Ovary (tissue), 9 donors: ENCODE measurements around the gene TPCN2. TPM values are rescaled to one million over a fixed set of nuclear protein-coding genes. Genes with fewer than 3 reads are reported as not detected.
"Not testable (repeated sequence)": the region's sequence is repeated elsewhere in the genome, so short reads cannot be mapped to it uniquely, and the experiment has no call there.

ENCODE experiments used
- DNase-seq, 5 donors: peaks; one replicate each; pipeline ENCODE4 v3.0.0-alpha.2; 2019 to 2020
- H3K27ac ChIP-seq, 2 donors: fragments of 200-600 bp; one replicate each; pipeline versions ENCODE4 v1.5.1 to v1.8.0; 2019 to 2022
- H3K27me3 ChIP-seq: fragments of 200-600 bp; one replicate; pipeline ENCODE4 v1.8.0; 2022
- H3K36me3 ChIP-seq: fragments of 200-600 bp; sonication (generic); one replicate; pipeline ENCODE4 v1.5.1; 2019
- H3K4me1 ChIP-seq: one replicate; pipeline ENCODE4 v1.8.1; 2013; ENCODE audit warnings: mild to moderate bottlenecking, moderate library complexity; ENCODE audit not compliant: insufficient read depth
- H3K4me3 ChIP-seq: fragments of 200-600 bp; sonication (generic); one replicate; pipeline ENCODE4 v1.5.1; 2017
- H3K9me3 ChIP-seq, 2 donors: fragments of 200-600 bp in 1 of 2; sonication (generic) in 1 of 2; one replicate each; pipeline versions ENCODE4 v1.5.1 to v1.8.1; 2013 to 2019; ENCODE audit warnings: mild to moderate bottlenecking in 1 of 2, moderate library complexity in 1 of 2
- CTCF ChIP-seq, 3 donors: fragments of 450-650 bp in 2 of 3; fragments of 200-600 bp in 1 of 3; IDR thresholded peaks; one replicate each; pipeline versions ENCODE4 v1.5.1 to v1.8.0; 2016 to 2022; ENCODE audit warnings: antibody characterized with exemption in 3 of 3, mild to moderate bottlenecking in 1 of 3
- EP300 ChIP-seq: sonication (generic); formaldehyde crosslinking; IDR thresholded peaks from one replicate; pipeline ENCODE4 v1.6.1; 2017; ENCODE audit warnings: antibody characterized with exemption
- POLR2A ChIP-seq: fragments of 450-650 bp; IDR thresholded peaks from one replicate; pipeline ENCODE4 v1.6.1; 2017; ENCODE audit warnings: antibody characterized with exemption, mild to moderate bottlenecking, moderate library complexity
- WGBS, 3 donors: extraction: QIAGEN DNeasy Blood & Tissue Kit in 1 of 3; methylation state at CpG; one replicate each; pipeline versions ENCODE4 v1.1.5 to v1.1.7; 2013 to 2017; 5-methylcytosine and 5-hydroxymethylcytosine counted together
- intact Hi-C, 4 donors: fragments of 100-400 bp; cut with DNase I; formaldehyde crosslinking; loops; one replicate each; pipeline versions ENCODE4 v1.11.0 to v1.15.1; 2022 to 2023
- polyA plus RNA-seq, 2 donors: library from polyadenylated mRNA; stranded (reverse); fragments of 200-250 nt in 1 of 2; fragments of 350-450 nt in 1 of 2; fragmentation: Illumina TruSeq in 1 of 2; extraction: RNeasy Lipid Tissue Mini Kit (QIAGEN cat#74804) in 1 of 2; gene quantifications; one replicate each; pipeline ENCODE4 v1.2.3, GENCODE V29; 2013 to 2014
- total RNA-seq, 7 donors: library from RNA; depleted of rRNA in 2 of 7; stranded (reverse); fragments of >200 nt in 2 of 7; fragmentation: NEBNext Ultra II Directional in 3 of 7; extraction: Animal tissue kit (Norgen Biotek cat#: 25700) in 3 of 7; gene quantifications; one replicate each; pipeline versions ENCODE4 v1.1.0 to v1.2.4, GENCODE V29; 2016 to 2023
- donor health status: DM: no; HTN: no; CAD: no; lungs with moderate emphysema.
- donor health status: DM: no; HTN: no; CAD: no.
- donor health status: Bipolar disorder and iron deficiency.
- donor health status: DM: yes; HTN: yes; CAD: no.
- donor health status: DM: no; HTN: no; CAD: no.
- donor health status: DM: yes; HTN: yes; CAD: no.

TPCN2 gene
- total and polyA plus RNA-seq, 9 donors, result 6.5 to 35.7 (median 23.3) TPM

GRCh38 chr11:69076129-69076791 lies 27.5 kb downstream of the TPCN2 start:
- Histone ChIP-seq H3K36me3 (no peaks in the 10 kb centered on the region), H3K27ac (peak overlapping the region; percentile 80), H3K9me3 (no peaks in the 10 kb centered on the region), H3K4me1 (peaks cover 4% of the 10 kb centered on the region), H3K27me3 (no peaks in the 10 kb centered on the region), H3K4me3 (no peak overlapping the region)
- no peak for TF ChIP-seq CTCF (IDR thresholded peaks at IDR 0.05)
- no peak for TF ChIP-seq POLR2A
- no peak for TF ChIP-seq EP300
- WGBS, 3 donors, result 69 to 83% (median 73%) methylated on average over 19 to 20 of the region's 20 CpGs
- DNase-seq, result peak in 1 of 5 donors; percentile 47
- intact Hi-C loops, result loop anchor here in 1 of 4 donors (10.0 kb wide), 1 partner anchor 171 kb away; the partner anchor contains the start of genes IGHMBP2 and MRPL21

- H3K4me3 ChIP-seq, H3K27me3 ChIP-seq, DNase-seq, H3K9me3 ChIP-seq, H3K36me3 ChIP-seq, H3K4me1 ChIP-seq, H3K27ac ChIP-seq: not testable (repeated sequence)
- intact Hi-C loops, result loop anchor here in 1 of 4 donors (10.0 kb wide), 1 partner anchor 172 kb away; the partner anchor contains the start of genes IGHMBP2 and MRPL21
- 54 to 76% (median 71%) methylated on average over 6 of the region's 6 CpGs for WGBS, 3 donors
Observed at GRCh38 chr11:69076977-69077376, 28.2 kb downstream of the TPCN2 start.

GRCh38 chr11:69078508-69078907 lies 29.8 kb downstream of the TPCN2 start:
- Histone ChIP-seq H3K36me3 (no peaks in the 10 kb centered on the region), H3K27ac (no peak overlapping the region), H3K27me3 (no peaks in the 10 kb centered on the region), H3K4me3 (no peak overlapping the region), H3K4me1 (peaks cover 4% of the 10 kb centered on the region), H3K9me3 (no peaks in the 10 kb centered on the region)
- intact Hi-C loops, result loop anchor here in 1 of 4 donors (10.0 kb wide), 1 partner anchor 174 kb away; the partner anchor contains the start of genes IGHMBP2 and MRPL21
- TF ChIP-seq EP300 (no peak), POLR2A (no peak)
- WGBS, 3 donors, result 94 to 96% (median 96%) methylated on average over 15 of the region's 15 CpGs
- DNase-seq, result no peak

- intact Hi-C loops, result loop anchor here in 1 of 4 donors (10.0 kb wide), 1 partner anchor 174 kb away; the partner anchor contains the start of genes IGHMBP2 and MRPL21
- no peak for DNase-seq
- TF ChIP-seq EP300 (no peak), POLR2A (no peak), CTCF (IDR thresholded peaks at IDR 0.05) (no peak)
- 79 to 83% (median 80%) methylated on average over 19 to 20 of the region's 20 CpGs for WGBS, 3 donors
- Histone ChIP-seq H3K27me3 (no peaks in the 10 kb centered on the region), H3K36me3 (no peaks in the 10 kb centered on the region), H3K4me3 (no peak overlapping the region), H3K9me3 (no peaks in the 10 kb centered on the region), H3K27ac (no peak overlapping the region), H3K4me1 (peaks cover 4% of the 10 kb centered on the region)
Observed at GRCh38 chr11:69078930-69079605, 30.3 kb downstream of the TPCN2 start.

GRCh38 chr11:69079661-69080256 lies 31.0 kb downstream of the TPCN2 start:
- no peak for DNase-seq
- intact Hi-C loops, result loop anchor here in 1 of 4 donors (10.0 kb wide), 1 partner anchor 175 kb away; the partner anchor contains the start of genes IGHMBP2 and MRPL21
- Histone ChIP-seq H3K27me3 (no peaks in the 10 kb centered on the region), H3K9me3 (no peaks in the 10 kb centered on the region), H3K36me3 (no peaks in the 10 kb centered on the region), H3K4me3 (no peak overlapping the region), H3K4me1 (peaks cover 2% of the 10 kb centered on the region), H3K27ac (no peak overlapping the region)
- 78 to 91% (median 82%) methylated on average over 10 to 17 of the region's 17 CpGs for WGBS, 3 donors
- TF ChIP-seq EP300, result no peak
- TF ChIP-seq CTCF (IDR thresholded peaks at IDR 0.05), result no peak
- TF ChIP-seq POLR2A, result no peak
